ENCODE data around the gene PPP3R2. TPM values are rescaled to one million over a fixed set of nuclear protein-coding genes. Genes with fewer than 3 reads are reported as not detected.

The PPP3R2 gene
- total and polyA plus RNA-seq, 8 donors: 0.02 TPM; not detected in 7

- WGBS, 2 donors: 96 to 97% methylated on average over 14 of the region's 14 CpGs
- intact Hi-C loops (cut with DNase I): no loop called here
- DNase-seq: no peak
- Histone ChIP-seq H3K9me3 (no peaks in the 10 kb centered on the region), H3K4me3 (no peak overlapping the region), H3K4me1 (no peaks in the 10 kb centered on the region), H3K27me3 (no peaks in the 10 kb centered on the region), H3K27ac (no peak overlapping the region), H3K36me3 (peaks cover 0 to 40% (median 28%) of the 10 kb centered on the region in 3 donors)
- no peak for TF ChIP-seq CTCF (IDR thresholded peaks at IDR 0.05)
- ATAC-seq: no peak
- no peak for FAIRE-seq
Observed at GRCh38 chr9:101543098-101543735, 51.6 kb downstream of the PPP3R2 start.

Other genes with a start within 250 kb of the PPP3R2 start
- gene BAAT, start 210.0 kb downstream of the PPP3R2 start, total RNA-seq: 10 to 100 TPM in 1 of 6 donors, 1 to 10 TPM in 4, under 1 TPM in 1; 0.43 to 13.9 (median 1.5) TPM
- gene BAAT, start 210.0 kb downstream of the PPP3R2 start, polyA plus RNA-seq: 1 to 10 TPM; 1.4 to 2.0 TPM
- 1 to 10 TPM; 3.7 to 6.9 (median 6.4) TPM for gene MRPL50, start 196.4 kb downstream of the PPP3R2 start, total RNA-seq
- 1 to 10 TPM; 4.8 to 8.4 TPM for gene MRPL50, start 196.4 kb downstream of the PPP3R2 start, polyA plus RNA-seq
- gene ZNF189, start 196.1 kb downstream of the PPP3R2 start, total RNA-seq: 10 to 100 TPM; 11.3 to 29.1 (median 19.7) TPM
- 10 to 100 TPM; 16.1 to 19.1 TPM for gene ZNF189, start 196.1 kb downstream of the PPP3R2 start, polyA plus RNA-seq
- 100 to 1,000 TPM in 5 of 6 donors, 10 to 100 TPM in 1; 75.0 to 856 (median 264) TPM for gene ALDOB, start 159.2 kb downstream of the PPP3R2 start, total RNA-seq
- gene ALDOB, start 159.2 kb downstream of the PPP3R2 start, polyA plus RNA-seq: 100 to 1,000 TPM; 301 to 593 TPM
- gene RNF20, start 61.1 kb downstream of the PPP3R2 start, total RNA-seq: 10 to 100 TPM; 21.1 to 30.6 (median 27.1) TPM
- gene RNF20, start 61.1 kb downstream of the PPP3R2 start, polyA plus RNA-seq: 10 to 100 TPM in 1 of 2 donors, 1 to 10 TPM in 1; 6.2 to 10.9 TPM
- under 1 TPM in 4 of 6 donors, not detected in 2; 0.03 to 0.08 (median 0.05) TPM for gene GRIN3A, start 143.7 kb upstream of the PPP3R2 start, total RNA-seq
- gene GRIN3A, start 143.7 kb upstream of the PPP3R2 start, polyA plus RNA-seq: under 1 TPM; under 0.01 to 0.09 TPM